Stimulated activated CD8-positive, alpha-beta memory T cell treated with anti-CD3 and anti-CD28 coated beads, Interleukin-7, amount 100 ng/mL, for 24 hours (primary cell): ENCODE results near the gene STON2.

Experiments used
- DNase-seq: peaks from one replicate; pipeline ENCODE4 v3.0.0-alpha.2; 2020; ENCODE audit warnings: low read depth

The STON2 gene

DNA sequence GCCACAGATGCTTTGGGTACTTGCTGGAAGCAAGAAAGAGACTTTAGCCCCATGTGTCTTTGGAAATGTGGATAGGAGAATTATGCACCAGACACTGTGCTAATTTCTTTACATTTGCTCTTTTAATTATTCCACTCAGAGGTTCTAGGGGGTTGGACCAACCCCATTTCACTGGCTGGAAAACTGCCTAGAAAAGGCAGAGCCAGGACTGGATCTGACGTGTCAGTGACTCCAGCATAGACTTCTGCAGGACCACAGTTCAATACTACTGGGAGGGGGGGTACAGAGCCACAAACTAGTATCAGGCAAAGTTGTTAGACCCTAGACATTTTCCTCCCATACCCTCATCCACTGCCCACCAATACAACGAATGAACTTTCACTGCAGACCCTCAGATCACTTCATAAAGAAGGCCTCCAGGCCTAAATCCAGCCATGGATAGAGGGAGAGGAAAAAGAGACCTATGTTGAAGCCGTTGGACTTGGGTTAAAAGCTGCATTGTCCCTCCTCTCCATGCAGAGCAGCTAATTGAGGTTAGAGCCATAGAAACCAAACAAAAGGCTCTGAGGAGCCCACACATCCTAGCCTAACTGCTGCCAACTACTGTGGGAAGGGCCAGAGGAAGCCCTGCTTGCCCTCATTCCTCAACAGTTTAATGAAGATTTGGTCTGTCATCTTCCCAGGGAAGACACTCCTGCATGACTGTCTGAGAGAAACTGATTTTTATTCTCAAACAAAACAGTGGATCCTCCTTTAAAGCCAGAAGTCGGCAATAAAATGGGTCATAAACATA is 68.7 kb downstream of the STON2 start:
- DNase-seq: no peak

DNA sequence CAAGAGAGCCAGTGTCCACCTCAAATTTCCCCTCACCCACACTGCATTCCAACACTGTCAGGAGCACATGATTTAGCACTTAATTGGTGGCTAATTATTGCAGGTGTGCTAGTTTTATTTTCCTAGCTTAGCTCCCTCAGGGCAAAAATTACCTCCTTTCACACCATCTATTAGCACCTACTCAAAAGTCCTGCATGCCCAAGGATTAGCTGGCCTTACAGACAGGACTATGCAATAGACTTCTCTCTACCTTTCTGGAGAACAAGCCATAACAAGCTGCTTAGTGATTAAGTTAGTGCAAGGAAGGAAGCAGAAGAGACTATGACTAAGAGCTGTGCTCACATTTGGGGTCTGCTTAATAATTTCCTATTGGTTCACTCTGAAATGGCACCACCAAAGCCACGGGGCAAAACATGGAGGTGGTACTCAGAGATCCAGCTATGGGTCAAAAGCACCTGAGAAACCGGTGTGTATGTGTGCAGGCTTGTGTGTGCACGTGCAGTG is 69.5 kb downstream of the STON2 start:
- no peak for DNase-seq

DNA sequence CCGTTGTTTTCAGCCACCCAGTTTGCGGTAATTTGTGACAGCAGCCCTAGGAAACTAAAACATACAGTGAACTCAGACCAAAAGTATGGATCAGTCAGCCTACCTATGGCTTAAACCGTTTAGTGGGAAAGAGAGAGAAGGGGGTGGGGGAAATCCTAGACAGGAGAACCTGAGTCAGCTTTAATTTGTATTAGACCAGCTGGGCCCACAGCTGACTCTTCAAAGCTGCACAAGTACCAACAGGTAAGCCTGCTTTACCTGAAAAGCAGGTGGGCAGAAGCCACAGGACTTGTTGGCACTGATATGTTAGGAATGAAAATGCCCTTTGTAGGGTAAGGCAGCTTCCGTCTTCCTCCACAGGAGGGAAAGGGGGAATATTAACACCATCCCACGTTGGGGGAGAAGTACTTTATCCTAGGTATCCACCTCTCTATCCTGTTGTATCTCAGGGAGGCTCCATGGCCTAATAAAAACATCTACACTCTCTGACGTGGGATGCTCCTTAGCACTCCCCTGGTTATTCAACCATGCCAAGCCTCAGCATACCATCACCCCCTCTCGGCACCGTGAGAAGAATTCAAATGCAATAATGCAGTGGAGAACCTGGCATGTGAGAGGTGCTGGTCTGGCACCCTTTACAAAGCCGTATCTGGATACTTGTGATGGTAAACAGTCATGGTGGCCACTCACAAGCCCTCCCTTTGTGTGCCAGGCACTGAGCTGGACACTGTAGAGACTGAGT is 70.3 kb downstream of the STON2 start:
- DNase-seq: no peak

DNA sequence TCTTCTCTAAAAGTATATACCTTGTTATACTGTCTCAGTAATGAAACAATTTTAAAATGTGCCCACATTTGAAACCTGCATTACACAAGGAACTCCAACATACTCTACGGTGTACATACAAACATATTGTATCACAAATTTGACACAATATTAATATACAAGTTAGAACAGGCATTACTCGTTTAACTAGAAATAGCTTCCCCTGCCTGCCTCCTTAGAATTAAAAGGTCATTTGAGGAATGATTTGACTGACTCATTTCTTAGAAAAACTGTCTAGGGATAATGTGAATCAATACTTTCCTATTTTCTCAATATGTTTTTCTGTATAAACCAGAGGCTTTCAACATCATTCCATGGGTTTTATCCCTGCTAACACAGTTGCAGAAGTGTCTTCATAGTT is 73.7 kb downstream of the STON2 start:
- DNase-seq: no peak

DNA sequence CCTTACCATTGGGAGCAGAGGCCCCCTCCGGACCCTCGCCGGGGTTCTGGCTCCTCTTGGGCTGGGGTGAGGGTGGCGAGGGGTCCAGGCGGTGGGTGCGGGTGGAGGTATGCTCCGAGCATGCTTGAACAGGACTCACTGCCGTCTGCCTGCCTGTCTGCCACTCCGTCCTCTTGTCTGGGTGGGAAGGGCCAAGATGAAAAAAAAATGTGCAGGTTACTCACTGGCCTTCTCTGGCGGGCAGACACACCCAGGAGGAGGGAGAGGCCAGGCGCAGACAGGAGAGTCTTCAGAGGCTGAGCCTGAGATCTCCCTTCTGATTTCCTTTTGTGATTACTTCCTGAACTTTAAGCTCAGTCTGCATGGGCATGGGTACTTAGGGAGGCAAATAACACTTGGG is 76.1 kb downstream of the STON2 start:
- no peak for DNase-seq

DNA sequence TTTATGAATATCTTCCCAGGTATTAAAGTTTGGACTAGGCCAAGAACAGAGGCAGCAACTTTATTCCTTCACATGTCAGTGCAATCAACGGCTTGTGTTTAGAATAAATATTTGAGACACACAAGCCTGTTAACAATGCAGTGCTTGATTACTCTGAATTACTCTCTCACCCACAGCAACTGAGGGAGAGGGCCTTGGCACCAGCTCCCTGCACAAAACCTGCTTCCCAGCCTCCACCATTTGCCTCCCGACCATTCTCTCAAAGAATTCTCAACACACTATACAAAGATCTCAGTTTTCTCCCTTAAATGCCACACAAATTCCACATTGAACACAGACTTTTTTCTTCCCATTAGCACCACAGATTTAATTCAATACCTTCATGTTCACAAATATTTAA is 77.0 kb downstream of the STON2 start:
- no peak for DNase-seq

DNA sequence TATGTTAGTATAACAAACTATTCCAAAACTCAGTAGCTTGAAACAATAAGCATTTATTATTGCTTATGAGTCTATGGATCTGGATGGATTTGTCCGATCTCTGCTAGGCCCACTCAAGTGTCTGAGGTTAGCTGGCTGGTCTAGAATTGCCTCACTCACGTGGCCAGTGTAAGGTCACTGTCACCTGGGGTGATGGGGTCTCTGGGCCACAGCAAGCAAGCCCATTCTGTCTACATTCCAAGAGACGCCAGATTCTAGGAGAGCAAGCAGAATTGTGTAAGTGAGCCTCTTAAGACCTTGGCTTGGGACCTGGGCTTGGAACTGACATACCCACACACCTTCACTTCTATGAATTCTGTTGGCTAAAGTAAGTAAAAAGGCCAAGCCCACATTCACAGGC is 80.2 kb downstream of the STON2 start:
- DNase-seq: no peak

DNA sequence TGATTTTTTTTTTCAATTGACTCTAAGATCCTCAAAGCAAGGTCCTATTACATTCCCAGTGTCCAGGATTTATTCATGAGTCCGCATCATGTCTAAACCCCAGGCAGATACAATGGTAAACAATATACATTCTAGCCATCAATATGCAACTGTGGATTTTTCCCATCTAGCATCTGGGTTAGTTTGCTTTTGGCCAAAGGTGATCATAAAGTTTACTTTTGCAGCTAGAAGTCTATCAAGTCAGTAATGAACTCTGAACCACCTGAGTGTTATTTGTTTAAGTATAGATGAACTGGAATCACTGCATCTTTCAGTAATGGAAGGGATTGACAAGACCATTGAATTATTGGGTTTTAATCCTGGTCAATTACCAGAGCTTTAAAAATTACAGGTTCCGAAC is 80.8 kb downstream of the STON2 start:
- no peak for DNase-seq

DNA sequence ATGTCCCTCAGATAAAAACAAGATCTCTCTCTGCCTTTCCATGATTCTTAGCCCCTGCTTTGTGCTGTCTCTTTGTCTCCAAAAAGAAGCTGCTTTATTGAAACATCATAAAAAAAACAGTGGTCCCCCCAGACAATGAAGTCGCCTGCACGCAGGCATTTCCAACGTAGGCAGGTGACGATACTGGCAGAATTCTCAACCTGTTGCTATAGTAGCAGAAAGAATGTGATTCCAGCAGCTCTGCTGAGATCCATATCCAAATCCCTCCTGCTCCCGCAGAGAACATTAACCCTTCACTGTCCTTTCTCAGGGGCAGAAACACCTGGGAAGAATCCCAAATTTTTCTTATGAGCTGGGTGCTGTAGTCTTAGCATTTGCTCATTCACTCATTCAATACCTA is 84.8 kb downstream of the STON2 start:
- no peak for DNase-seq

DNA sequence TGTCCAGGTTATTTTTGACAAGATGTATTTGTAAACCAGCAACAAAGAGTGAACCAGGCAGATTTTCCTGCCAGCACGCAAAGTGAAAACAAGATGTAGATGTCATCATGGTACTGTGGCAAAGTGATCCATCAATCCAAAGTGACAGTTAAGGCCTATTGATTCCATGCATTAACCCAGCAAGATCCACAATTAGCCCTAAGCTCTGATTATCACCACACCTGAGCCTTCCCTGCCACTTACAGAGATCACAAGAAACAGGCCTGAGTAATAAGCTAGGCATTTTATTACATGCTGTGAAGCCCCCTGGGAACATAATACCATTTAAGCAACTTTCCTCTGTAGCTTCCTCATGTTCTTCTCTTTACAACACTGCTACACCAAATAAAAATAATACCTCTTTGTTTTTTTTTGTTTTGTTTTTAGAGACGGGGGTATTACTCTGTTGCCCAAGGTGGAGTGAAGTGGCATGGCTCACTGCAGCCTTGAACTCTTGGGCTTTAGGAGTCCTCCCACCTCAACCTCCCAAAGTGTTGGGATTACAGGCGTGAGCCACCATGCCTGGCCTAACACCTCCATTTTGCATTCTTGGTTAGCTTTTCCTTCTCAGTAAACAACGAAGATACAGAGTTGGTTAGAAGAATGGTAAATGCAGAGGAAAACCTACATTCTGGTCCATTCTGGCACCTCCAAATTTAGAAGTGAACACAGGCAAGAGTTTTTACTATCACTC is 85.5 kb downstream of the STON2 start:
- no peak for DNase-seq

DNA sequence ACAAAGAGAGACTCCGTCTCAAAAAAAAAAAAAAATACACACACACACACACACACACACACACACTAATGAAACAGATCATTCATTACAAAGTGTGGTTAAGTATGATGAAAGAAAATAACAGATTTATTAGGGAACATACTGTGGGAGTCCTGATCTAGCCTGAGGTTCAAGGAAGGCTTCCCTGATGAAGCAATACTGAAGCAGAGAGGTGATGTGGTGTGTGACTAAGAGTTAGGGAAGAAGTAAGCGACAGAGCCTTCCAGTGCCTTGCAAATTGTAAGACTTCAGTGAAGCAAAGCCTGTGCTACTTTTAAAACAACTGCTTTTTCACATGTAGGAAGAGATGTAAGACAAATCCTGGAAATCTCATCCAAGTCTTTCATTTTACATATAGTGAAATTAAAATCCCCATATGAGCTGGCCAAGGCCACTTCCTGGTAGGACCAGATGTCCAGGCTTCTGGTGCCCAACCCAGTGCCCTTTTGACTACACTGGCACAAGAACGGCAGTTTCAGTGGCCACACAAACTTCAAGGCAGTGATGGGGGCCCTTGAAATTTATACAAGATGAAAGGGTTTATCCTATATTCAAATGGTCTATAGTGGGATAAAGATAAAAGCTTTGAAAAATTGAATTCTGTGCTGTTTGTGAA is 86.2 kb downstream of the STON2 start:
- no peak for DNase-seq

DNA sequence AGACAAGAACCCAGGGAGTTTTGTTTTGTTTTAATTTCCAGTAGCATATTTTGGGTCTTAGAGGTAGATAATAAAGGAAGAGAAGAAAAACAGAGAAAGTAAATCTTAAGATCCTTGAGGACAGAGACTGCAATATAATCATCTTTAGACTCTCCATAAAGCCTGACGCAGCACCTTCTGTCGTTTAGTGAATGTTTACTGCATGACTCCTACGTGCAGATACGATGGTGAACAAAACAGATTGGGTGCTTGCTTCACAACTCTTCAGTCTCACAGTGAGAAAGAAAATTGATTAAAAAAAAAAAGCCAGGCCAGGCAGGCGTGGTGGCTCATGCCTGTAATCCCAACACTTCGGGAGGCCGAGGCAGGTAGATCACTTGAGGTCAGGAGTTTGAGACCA is 86.9 kb downstream of the STON2 start:
- no peak for DNase-seq

DNA sequence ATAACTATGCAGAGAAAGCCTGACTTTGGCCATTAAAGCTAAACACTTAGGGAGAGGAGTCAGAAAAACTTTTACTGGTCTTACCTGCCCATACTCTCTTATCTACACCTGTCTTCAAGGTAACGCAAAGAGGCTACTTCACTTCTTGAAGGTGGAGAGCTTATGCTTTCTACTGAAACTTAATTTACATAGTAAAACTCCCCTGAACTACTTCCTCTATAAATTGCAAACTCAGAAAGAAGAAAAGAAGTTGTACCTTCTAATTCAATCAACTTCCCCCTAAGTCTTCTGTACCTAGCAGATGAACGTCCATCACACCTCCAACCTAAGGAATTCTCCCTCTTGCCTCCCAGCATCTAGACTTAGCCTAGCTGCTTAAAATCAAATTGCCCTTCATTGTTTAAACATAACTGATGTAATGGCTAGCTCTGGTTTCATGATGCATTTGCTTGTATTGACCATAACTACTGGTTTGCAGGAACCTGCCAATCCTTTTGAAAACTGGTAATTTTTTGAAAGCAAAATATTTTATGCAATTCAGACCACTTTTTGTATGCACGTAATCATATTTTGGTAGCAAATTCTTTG is 87.7 kb downstream of the STON2 start:
- no peak for DNase-seq

DNA sequence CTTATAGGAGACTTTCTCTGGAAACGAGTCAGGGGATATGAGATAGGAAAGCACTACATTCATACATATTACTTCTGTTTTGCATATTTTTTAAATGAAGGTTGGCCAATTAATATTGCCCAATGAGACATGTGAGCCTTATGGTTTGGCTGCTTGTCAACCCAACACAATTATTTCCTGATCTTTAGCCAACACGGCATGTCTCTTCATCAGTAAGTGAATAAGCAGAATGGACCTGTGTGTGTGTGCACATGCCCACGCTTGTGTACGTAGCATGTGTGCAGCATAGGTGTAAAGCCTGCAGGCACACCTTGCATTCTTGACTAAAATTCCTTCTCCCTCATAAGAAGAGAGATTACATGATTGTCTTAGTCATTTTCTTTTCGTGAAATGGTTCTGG is 88.3 kb downstream of the STON2 start:
- DNase-seq: no peak

DNA sequence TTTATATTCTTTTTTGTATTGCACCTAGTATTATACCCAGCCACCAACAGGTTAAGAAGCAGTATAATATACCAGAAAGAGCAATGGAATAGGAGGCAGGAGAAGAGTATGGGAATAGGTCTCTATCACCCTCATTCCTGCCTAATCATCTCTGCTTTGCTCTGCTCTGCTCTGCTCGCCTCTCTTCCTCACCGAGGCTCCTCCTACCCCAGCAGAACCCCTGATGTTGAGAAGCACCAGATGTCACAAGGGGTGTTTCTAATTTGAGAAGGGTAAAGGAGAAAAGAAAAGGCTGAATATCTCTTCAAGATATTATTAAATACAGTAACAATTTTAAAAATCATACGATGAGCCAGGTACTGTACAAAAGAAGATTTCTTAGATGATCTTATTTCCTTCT is 89.0 kb downstream of the STON2 start:
- DNase-seq: no peak

DNA sequence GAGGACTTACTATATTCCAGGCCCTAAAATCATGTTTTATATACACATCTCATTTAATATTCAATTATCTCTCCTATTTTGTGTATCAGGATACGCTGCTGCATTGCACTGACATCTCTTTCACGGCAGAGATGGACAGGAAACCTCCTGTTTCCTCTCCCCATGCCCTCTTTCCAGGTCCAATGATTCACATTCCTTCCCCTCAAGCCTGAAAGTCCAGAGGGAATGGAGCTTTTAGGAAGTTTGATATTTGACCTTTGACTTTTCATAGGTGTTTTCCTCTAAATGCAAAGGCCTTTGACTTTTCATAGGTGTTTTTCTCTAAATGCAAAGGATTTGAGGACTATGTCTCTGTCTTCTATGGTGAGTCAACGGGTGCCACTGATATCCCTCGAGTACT is 89.5 kb downstream of the STON2 start:
- DNase-seq: no peak

DNA sequence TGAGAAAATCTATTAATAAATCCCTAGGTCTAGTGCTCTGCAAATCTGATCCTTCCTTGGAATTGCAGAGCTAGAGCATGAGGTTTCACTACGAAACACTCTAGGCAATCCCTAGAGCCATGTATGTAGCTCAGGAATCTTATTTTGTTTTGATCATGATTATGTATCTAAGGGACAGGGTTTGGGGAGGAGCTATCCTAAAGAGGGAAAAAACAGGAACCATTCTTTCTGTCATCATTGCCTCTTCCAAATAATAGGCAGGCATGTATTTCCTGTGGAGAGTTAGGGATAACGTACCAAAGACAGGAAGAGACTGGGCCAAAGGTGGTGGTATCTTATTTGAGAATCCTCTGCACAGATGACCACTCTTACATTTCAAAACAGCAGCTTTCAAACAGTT is 90.6 kb downstream of the STON2 start:
- DNase-seq: no peak

DNA sequence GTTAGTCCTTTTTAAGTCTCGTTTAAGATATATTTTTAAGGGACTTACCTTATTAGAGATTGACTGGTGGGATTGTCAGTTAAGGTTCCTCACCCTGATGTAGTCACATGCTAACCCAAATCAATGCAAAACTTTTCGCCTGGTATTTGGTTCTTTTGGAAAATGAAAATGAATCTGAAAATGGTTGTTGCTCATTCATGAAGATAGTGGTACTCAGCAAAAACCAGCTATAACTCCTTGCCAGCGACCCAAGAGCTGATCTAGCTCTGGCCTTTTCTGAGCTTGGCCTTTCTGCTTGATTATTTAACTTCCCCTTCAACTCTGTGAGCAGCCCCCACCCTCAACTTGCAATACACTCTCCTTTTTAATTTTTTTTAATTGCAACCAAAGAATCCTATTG is 94.4 kb downstream of the STON2 start:
- no peak for DNase-seq

DNA sequence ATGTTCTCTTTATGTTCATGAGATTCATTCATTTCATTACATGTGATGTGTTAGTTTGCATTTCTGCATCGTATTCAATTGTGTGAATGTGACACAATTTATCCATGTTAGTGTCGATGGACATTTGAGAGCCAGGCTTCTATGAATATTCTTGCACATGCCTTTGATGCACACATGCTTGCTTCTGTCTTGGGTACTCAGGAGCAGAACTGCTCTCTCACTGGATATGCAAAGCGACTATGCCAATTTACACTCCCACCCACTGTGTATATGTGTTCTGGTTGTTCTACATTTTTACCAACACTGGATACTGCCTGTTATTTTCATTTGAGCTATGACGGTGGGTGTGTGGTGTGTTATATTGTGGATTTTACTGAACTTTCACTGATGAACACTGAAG is 95.1 kb downstream of the STON2 start:
- no peak for DNase-seq

DNA sequence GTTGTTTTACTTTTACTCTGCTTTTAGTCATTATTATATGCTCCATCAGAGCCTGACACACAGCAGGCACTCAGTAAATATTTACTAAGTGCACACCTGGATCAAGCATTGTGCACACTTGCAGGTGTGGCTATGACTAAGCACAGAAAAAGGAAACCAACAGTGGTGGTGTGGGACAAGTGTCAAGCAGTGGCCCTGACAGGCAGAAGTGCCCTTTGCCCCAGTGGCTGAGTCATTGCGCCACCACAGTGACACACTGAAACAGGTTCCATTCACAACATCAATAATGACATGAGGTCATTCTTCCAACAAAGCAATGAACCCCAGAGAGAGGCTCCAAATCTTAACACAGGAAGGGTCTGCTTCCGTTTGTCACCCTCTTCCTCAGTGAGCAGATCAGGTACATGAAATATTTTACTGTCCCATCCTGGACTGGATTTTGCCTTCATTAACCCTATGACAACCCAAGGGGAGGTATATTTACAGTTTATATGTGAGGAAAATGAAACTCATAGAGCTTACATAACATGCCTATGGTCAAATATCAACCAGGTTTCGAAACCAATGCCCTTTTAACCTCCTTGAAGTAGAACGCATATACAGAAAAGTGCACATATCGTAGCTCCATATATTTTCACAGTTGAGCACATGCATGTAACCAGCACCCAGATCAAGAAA is 96.7 kb downstream of the STON2 start:
- no peak for DNase-seq

DNA sequence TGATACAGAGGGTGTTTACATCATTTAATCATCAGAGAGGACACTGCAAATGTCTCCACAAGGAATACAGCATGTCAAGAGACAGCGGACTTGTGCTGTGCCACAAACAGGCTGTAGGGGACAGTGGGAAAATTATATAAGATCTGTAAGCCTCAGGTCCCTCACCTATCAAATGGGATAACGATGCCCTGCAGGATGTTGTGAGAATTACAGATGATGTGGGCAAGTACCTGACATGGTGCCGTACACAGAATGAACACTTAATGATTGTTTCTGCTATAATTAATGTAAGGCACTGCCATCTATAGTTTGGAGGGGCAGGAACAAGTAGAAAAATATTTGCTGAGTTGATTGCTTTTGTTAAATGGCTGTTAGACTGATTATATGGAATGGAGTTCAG is 97.5 kb downstream of the STON2 start:
- DNase-seq: no peak
